ENCODE results near the gene LCTL. TPM values are rescaled to one million over a fixed set of nuclear protein-coding genes. Genes with fewer than 3 reads are reported as not detected.

The LCTL gene
- total RNA-seq (2021): not detected in 2 replicates
- Bru-seq, nascent RNA: percentile 5 among the genes with signal in this experiment
- not detected for BruChase-seq, experiment 1, labeled RNA remaining after a 2-hour chase
- percentile 5 among the genes with signal in this experiment for BruChase-seq, experiment 2, labeled RNA remaining after a 6-hour chase
- long read RNA-seq, partial matches to known transcripts: 0 of 2 reads
- long read RNA-seq, other reads (novel, unspliced or antisense): 2 of 2 reads

GRCh38 chr15:66565741-66566144 is at the start of gene LCTL:
Gene LCTL, minus strand, starts transcription at chr15:66565998. Its CDS starts 633 bp downstream, at chr15:66565365.
- intact Hi-C loops (cut with micrococcal nuclease; ENCODE audit: unreplicated experiment): no loop called here
- no peaks in the 10 kb centered on the region for H3K27me3 ChIP-seq (replicated peaks; ENCODE audit: insufficient read depth, low read depth, low read length, poor library complexity)

GRCh38 chr15:66614951-66615760 is 49.4 kb upstream of the LCTL start:
- CTCF ChIA-PET: interaction anchor here (0.8 kb wide), 1 partner anchor 236 kb away, joined by 5 read pairs; no protein-coding TSS in a partner anchor
- H3K27me3 ChIP-seq (replicated peaks; ENCODE audit: insufficient read depth, low read depth, low read length, poor library complexity): no peaks in the 10 kb centered on the region
- POLR2A ChIA-PET (ENCODE audit: low non-redundant PET): no interaction called here
- no TSS peak for BruUV-seq (replicated peaks)
- H3K4me3 ChIP-seq (ENCODE audit: low read depth, low read length, poor library complexity, severe bottlenecking): no peak overlapping the region
- no peak for DNase-seq (ENCODE audit: low spot score)
- TF ChIP-seq CTCF (conservative IDR thresholded peaks at IDR 0.05; ENCODE audit: low read depth, low read length): no peak
- no peak for TF ChIP-seq EZH2 (IDR thresholded peaks at IDR 0.05; ENCODE audit: borderline replicate concordance, low read depth, low read length, poor library complexity, severe bottlenecking)
- no peaks in the 10 kb centered on the region for H3K36me3 ChIP-seq (ENCODE audit: insufficient read depth, low read length, poor library complexity, severe bottlenecking)
- peaks cover 5% of the 10 kb centered on the region for H3K4me1 ChIP-seq (ENCODE audit: insufficient read depth, low read length, poor library complexity, severe bottlenecking)
- intact Hi-C loops (cut with micrococcal nuclease; ENCODE audit: unreplicated experiment): loop anchor here (5.0 kb wide), 2 partner anchors 87 to 237 kb away; partner anchors contain the start of gene SMAD6
- H3K27ac ChIP-seq (ENCODE audit: low read depth, low read length, poor library complexity, severe bottlenecking): no peak overlapping the region
- no peaks in the 10 kb centered on the region for H3K9me3 ChIP-seq (ENCODE audit: low read depth, low read length, poor library complexity, severe bottlenecking)

More at GRCh38 chr15:66565741-66566144, at the start of gene LCTL:
- no peak for TF ChIP-seq CTCF (conservative IDR thresholded peaks at IDR 0.05; ENCODE audit: low read depth, low read length)
- TF ChIP-seq EZH2 (IDR thresholded peaks at IDR 0.05; ENCODE audit: borderline replicate concordance, low read depth, low read length, poor library complexity, severe bottlenecking): no peak
- H3K4me1 ChIP-seq (ENCODE audit: insufficient read depth, low read length, poor library complexity, severe bottlenecking): no peaks in the 10 kb centered on the region
- POLR2A ChIA-PET (ENCODE audit: low non-redundant PET): interaction anchor here (0.5 kb wide), 1 partner anchor 223 kb away, joined by 4 read pairs; no protein-coding TSS in a partner anchor
- BruUV-seq (replicated peaks): no TSS peak
- no peak within 1 kb of the TSS for H3K27ac ChIP-seq (ENCODE audit: low read depth, low read length, poor library complexity, severe bottlenecking)
- H3K36me3 ChIP-seq (ENCODE audit: insufficient read depth, low read length, poor library complexity, severe bottlenecking): no peaks in the 10 kb centered on the region
- no peak for DNase-seq (ENCODE audit: low spot score)
- no peaks in the 10 kb centered on the region for H3K9me3 ChIP-seq (ENCODE audit: low read depth, low read length, poor library complexity, severe bottlenecking)
- H3K4me3 ChIP-seq (ENCODE audit: low read depth, low read length, poor library complexity, severe bottlenecking): no peak within 1 kb of the TSS
- CTCF ChIA-PET: interaction anchor here (0.6 to 0.8 kb wide), 2 partner anchors 347 to 537 kb away, joined by 6 to 14 read pairs; no protein-coding TSS in a partner anchor

- H3K36me3 ChIP-seq (ENCODE audit: insufficient read depth, low read length, poor library complexity, severe bottlenecking): no peaks in the 10 kb centered on the region
- intact Hi-C loops (cut with micrococcal nuclease; ENCODE audit: unreplicated experiment): no loop called here
- BruUV-seq (replicated peaks): no TSS peak
- no peaks in the 10 kb centered on the region for H3K9me3 ChIP-seq (ENCODE audit: low read depth, low read length, poor library complexity, severe bottlenecking)
- CTCF ChIA-PET: interaction anchor here (0.8 kb wide), 1 partner anchor 237 kb away, joined by 5 read pairs; no protein-coding TSS in a partner anchor
- DNase-seq (ENCODE audit: low spot score): no peak
- TF ChIP-seq CTCF (conservative IDR thresholded peaks at IDR 0.05; ENCODE audit: low read depth, low read length) (no peak), EZH2 (IDR thresholded peaks at IDR 0.05; ENCODE audit: borderline replicate concordance, low read depth, low read length, poor library complexity, severe bottlenecking) (no peak)
- H3K27me3 ChIP-seq (replicated peaks; ENCODE audit: insufficient read depth, low read depth, low read length, poor library complexity): no peaks in the 10 kb centered on the region
- POLR2A ChIA-PET (ENCODE audit: low non-redundant PET): no interaction called here
- no peak overlapping the region for H3K27ac ChIP-seq (ENCODE audit: low read depth, low read length, poor library complexity, severe bottlenecking)
- H3K4me3 ChIP-seq (ENCODE audit: low read depth, low read length, poor library complexity, severe bottlenecking): no peak overlapping the region
- peaks cover 3% of the 10 kb centered on the region for H3K4me1 ChIP-seq (ENCODE audit: insufficient read depth, low read length, poor library complexity, severe bottlenecking)
Observed at GRCh38 chr15:66614456-66614855, 48.7 kb upstream of the LCTL start.

Data from A673 (cell line).